Naive thymus-derived CD4-positive, alpha-beta T cell (primary cell): ENCODE measurements around the gene AFG3L2. TPM values are rescaled to one million over a fixed set of nuclear protein-coding genes. Genes with fewer than 3 reads are reported as not detected.

Source experiments
- ATAC-seq: fragments of 150-1000 bp; cut with Tn5 transposase; 2 replicates; pipeline ENCODE4 v1.10.0; 2021; ENCODE audit warnings: mild to moderate bottlenecking, moderate library complexity
- CTCF ChIA-PET: fragments of 350-600 bp; sonication (Branson Sonifier 250); formaldehyde crosslinking; loops from one replicate; lab custom pipeline; 2021; ENCODE audit warnings: antibody characterized with exemption; lab: Charles Lee
- POLR2A ChIA-PET: fragments of 350-600 bp; sonication (Branson Sonifier 250); formaldehyde crosslinking; loops from one replicate; lab custom pipeline; 2021; ENCODE audit warnings: antibody characterized with exemption, inconsistent platforms; lab: Charles Lee
- DNase-seq, 9 donors: peaks; one replicate each; pipeline versions ENCODE4 v3.0.0 to v3.0.0-alpha.2; 2020 to 2022; ENCODE audit warnings: mixed read lengths in 1 of 9
- H3K27ac ChIP-seq: one replicate; pipeline ENCODE4 v1.7.0; 2013; ENCODE audit warnings: mild to moderate bottlenecking, low read depth, low read length, moderate library complexity
- H3K27me3 ChIP-seq, 2 donors: one replicate each; pipeline ENCODE4 v1.7.0; 2013; ENCODE audit warnings: low read length in 2 of 2, mild to moderate bottlenecking in 2 of 2, moderate library complexity in 2 of 2; ENCODE audit not compliant: control insufficient read depth in 2 of 2, insufficient read depth in 2 of 2
- H3K36me3 ChIP-seq, 3 experiments: 1 replicate in 2 of 3; 2 replicates in 1 of 3; pipeline ENCODE4 v1.7.0; 2013; ENCODE audit warnings: low read length in 3 of 3, mild to moderate bottlenecking in 3 of 3, moderate library complexity in 1 of 3; ENCODE audit not compliant: insufficient read depth in 3 of 3, control insufficient read depth in 2 of 3
- H3K4me1 ChIP-seq, 2 donors: one replicate each; pipeline ENCODE4 v1.7.0; 2013; ENCODE audit warnings: low read length in 2 of 2, mild to moderate bottlenecking in 2 of 2, moderate library complexity in 1 of 2; ENCODE audit not compliant: control insufficient read depth in 2 of 2, insufficient read depth in 2 of 2
- H3K4me3 ChIP-seq: 2 replicates; pipeline ENCODE4 v1.7.0; 2013; ENCODE audit warnings: mild to moderate bottlenecking, low read length
- H3K9me3 ChIP-seq, 3 experiments: 1 replicate in 2 of 3; 2 replicates in 1 of 3; pipeline ENCODE4 v1.7.0; 2013; ENCODE audit warnings: low read length in 3 of 3; ENCODE audit not compliant: control insufficient read depth in 2 of 3
- H3K27ac Mint-ChIP-seq, 9 donors: one replicate each; pipeline ENCODE4 v1.8.0; 2020 to 2022; ENCODE audit warnings: mixed read lengths in 9 of 9, mild to moderate bottlenecking in 8 of 9, moderate library complexity in 5 of 9, inconsistent platforms in 2 of 9
- H3K27me3 Mint-ChIP-seq, 5 donors: one replicate each; pipeline ENCODE4 v1.8.0; 2021 to 2022; ENCODE audit warnings: mixed read lengths in 5 of 5, mild to moderate bottlenecking in 1 of 5
- H3K36me3 Mint-ChIP-seq, 5 donors: one replicate each; pipeline ENCODE4 v1.8.0; 2020 to 2022; ENCODE audit warnings: mixed read lengths in 5 of 5, mild to moderate bottlenecking in 3 of 5, inconsistent platforms in 1 of 5
- H3K4me1 Mint-ChIP-seq, 7 donors: one replicate each; pipeline ENCODE4 v1.8.0; 2020 to 2022; ENCODE audit warnings: mixed read lengths in 7 of 7, mild to moderate bottlenecking in 3 of 7, inconsistent platforms in 1 of 7
- H3K4me3 Mint-ChIP-seq, 10 donors: one replicate each; pipeline ENCODE4 v1.8.0; 2020 to 2022; ENCODE audit warnings: mild to moderate bottlenecking in 10 of 10, mixed read lengths in 10 of 10, moderate library complexity in 6 of 10, inconsistent platforms in 2 of 10
- H3K9me3 Mint-ChIP-seq, 11 donors: one replicate each; pipeline ENCODE4 v1.8.0; 2020 to 2022; ENCODE audit warnings: mixed read lengths in 11 of 11, mild to moderate bottlenecking in 4 of 11, inconsistent platforms in 1 of 11, moderate library complexity in 1 of 11
- intact Hi-C, 2 donors: fragments of 100-400 bp; cut with micrococcal nuclease; formaldehyde crosslinking; loops; one replicate each; pipeline ENCODE4 v1.15.1; 2023
- polyA plus RNA-seq, 2 donors: library from polyadenylated mRNA; unstranded; fragments of 300-500 nt; fragmentation: Illumina TruSeq; gene quantifications; one replicate each; pipeline ENCODE4 v1.2.3, GENCODE V29; 2021
- total RNA-seq, 6 experiments: library from RNA in 5 of 6; stranded (reverse) in 5 of 6; gene quantifications; 1 replicate in 5 of 6; 2 replicates in 1 of 6; pipeline ENCODE4 v1.2.3 and lab custom pipeline; 2021 to 2026

AFG3L2 gene
- total and polyA plus RNA-seq, 7 experiments from 2014 or later = 26.3 to 42.3 (median 32.0) TPM

- POLR2A ChIA-PET = interaction anchor here (0.6 kb wide), 1 partner anchor 308 kb away, joined by 3 read pairs; no protein-coding TSS in a partner anchor
- intact Hi-C loops = no loop called here
- H3K4me3 ChIP-seq = no peak overlapping the region
Observed at GRCh38 chr18:12345491-12346239, 31.4 kb downstream of the AFG3L2 start.

GRCh38 chr18:12342661-12343060 is 34.4 kb downstream of the AFG3L2 start:
- no peak overlapping the region for H3K27ac ChIP-seq
- DNase-seq (no peak), ATAC-seq (no peak)
- CTCF ChIA-PET = no interaction called here
- Mint-ChIP-seq H3K36me3 (peaks cover 13 to 62% (median 40%) of the 10 kb centered on the region in 5 donors), H3K4me1 (peaks cover 0 to 6% (median 0%) of the 10 kb centered on the region in 7 donors), H3K4me3 (no peak overlapping the region), H3K9me3 (peaks cover 0 to 2% (median 0%) of the 10 kb centered on the region in 11 donors), H3K27me3 (no peaks in the 10 kb centered on the region), H3K27ac (peak overlapping the region in 1 of 9 donors; percentile 33)
- H3K36me3 ChIP-seq = peaks cover 3 to 77% (median 6%) of the 10 kb centered on the region in 3 experiments
- no peak overlapping the region for H3K4me3 ChIP-seq
- no peaks in the 10 kb centered on the region for H3K4me1 ChIP-seq
- no peaks in the 10 kb centered on the region for H3K27me3 ChIP-seq
- intact Hi-C loops = no loop called here
- H3K9me3 ChIP-seq = no peaks in the 10 kb centered on the region
- POLR2A ChIA-PET = no interaction called here

More at GRCh38 chr18:12345491-12346239, 31.4 kb downstream of the AFG3L2 start:
- Mint-ChIP-seq H3K27me3 (no peaks in the 10 kb centered on the region), H3K36me3 (peaks cover 19 to 61% (median 46%) of the 10 kb centered on the region in 5 donors), H3K9me3 (peaks cover 0 to 2% (median 0%) of the 10 kb centered on the region in 11 donors), H3K4me3 (peak overlapping the region in 1 of 10 donors; percentile 45), H3K4me1 (peaks cover 0 to 6% (median 0%) of the 10 kb centered on the region in 7 donors), H3K27ac (peak overlapping the region in 3 of 9 donors; percentile 22 to 78 (median 33))
- DNase-seq (no peak), ATAC-seq (no peak)
- Histone ChIP-seq H3K27me3 (peaks cover 0 to 2% of the 10 kb centered on the region in 2 donors), H3K9me3 (no peaks in the 10 kb centered on the region), H3K4me1 (no peaks in the 10 kb centered on the region), H3K36me3 (peaks cover 9 to 77% (median 10%) of the 10 kb centered on the region in 3 experiments), H3K27ac (no peak overlapping the region)
- CTCF ChIA-PET = interaction anchor here (0.6 kb wide), 1 partner anchor 369 kb away, joined by 3 read pairs; no protein-coding TSS in a partner anchor

DNA sequence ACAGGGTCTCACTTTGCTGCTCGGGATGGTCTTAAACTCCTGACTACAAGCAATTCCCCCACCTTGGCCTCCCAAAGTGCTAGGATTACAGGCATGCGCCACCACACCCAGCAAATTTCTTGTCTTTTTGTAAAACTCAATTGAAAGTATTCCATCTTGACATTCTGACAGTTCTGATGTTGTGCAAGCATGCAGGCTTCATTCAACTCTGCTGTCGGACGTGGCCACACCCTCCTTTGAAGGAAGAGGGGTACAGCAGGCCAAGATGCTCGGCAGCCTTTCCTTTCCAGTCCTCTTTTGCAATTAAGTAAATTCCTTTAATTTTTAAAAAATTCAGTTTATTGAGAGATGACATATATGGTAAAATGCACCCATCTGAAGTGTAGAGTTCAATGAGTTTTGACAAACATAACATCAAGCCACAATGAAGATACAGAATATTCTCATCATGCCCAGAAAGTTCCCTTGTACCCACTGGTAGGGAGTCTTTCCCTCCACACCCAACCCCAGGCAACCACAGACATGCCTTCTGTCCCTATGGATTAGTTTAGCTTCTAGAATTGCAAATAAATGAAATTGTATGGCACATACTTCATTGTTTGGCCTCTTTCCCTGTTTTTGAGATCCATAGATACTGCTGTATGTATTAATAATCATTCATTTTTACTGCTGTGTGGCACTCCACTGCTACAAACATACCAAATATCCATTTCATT is 35.9 kb downstream of the AFG3L2 start:
- peaks cover 0 to 2% (median 0%) of the 10 kb centered on the region in 7 donors for H3K4me1 Mint-ChIP-seq
- DNase-seq = no peak
- Histone ChIP-seq H3K27me3 (no peaks in the 10 kb centered on the region), H3K4me1 (no peaks in the 10 kb centered on the region), H3K36me3 (peaks cover 2 to 77% (median 6%) of the 10 kb centered on the region in 3 experiments), H3K9me3 (no peaks in the 10 kb centered on the region), H3K27ac (no peak overlapping the region), H3K4me3 (no peak overlapping the region)
- no peak for ATAC-seq
- peaks cover 0 to 2% (median 0%) of the 10 kb centered on the region in 11 donors for H3K9me3 Mint-ChIP-seq
- POLR2A ChIA-PET = interaction anchor here (0.6 kb wide), 1 partner anchor 975 kb away, joined by 5 read pairs; no protein-coding TSS in a partner anchor
- CTCF ChIA-PET = interaction anchor here (0.6 to 1.0 kb wide), 2 partner anchors 12 to 1460 kb away, joined by 3 to 4 read pairs; no protein-coding TSS in a partner anchor
- intact Hi-C loops = no loop called here
- H3K4me3 Mint-ChIP-seq = no peak overlapping the region
- no peak overlapping the region for H3K27ac Mint-ChIP-seq
- peaks cover 14 to 65% (median 41%) of the 10 kb centered on the region in 5 donors for H3K36me3 Mint-ChIP-seq
- no peaks in the 10 kb centered on the region for H3K27me3 Mint-ChIP-seq

- H3K4me3 ChIP-seq = no peak overlapping the region
- H3K4me1 ChIP-seq = no peaks in the 10 kb centered on the region
- Mint-ChIP-seq H3K36me3 (peaks cover 13 to 66% (median 44%) of the 10 kb centered on the region in 5 donors), H3K27me3 (no peaks in the 10 kb centered on the region), H3K9me3 (no peaks in the 10 kb centered on the region), H3K4me1 (peaks cover 0 to 4% (median 0%) of the 10 kb centered on the region in 7 donors), H3K4me3 (no peak overlapping the region), H3K27ac (no peak overlapping the region)
- no peak overlapping the region for H3K27ac ChIP-seq
- no peaks in the 10 kb centered on the region for H3K9me3 ChIP-seq
- ATAC-seq (no peak), DNase-seq (no peak)
- no peaks in the 10 kb centered on the region for H3K27me3 ChIP-seq
- intact Hi-C loops = no loop called here
- POLR2A ChIA-PET = no interaction called here
- peaks cover 2 to 78% (median 6%) of the 10 kb centered on the region in 3 experiments for H3K36me3 ChIP-seq
- CTCF ChIA-PET = no interaction called here
Observed at GRCh38 chr18:12338382-12338781, 38.6 kb downstream of the AFG3L2 start.

DNA sequence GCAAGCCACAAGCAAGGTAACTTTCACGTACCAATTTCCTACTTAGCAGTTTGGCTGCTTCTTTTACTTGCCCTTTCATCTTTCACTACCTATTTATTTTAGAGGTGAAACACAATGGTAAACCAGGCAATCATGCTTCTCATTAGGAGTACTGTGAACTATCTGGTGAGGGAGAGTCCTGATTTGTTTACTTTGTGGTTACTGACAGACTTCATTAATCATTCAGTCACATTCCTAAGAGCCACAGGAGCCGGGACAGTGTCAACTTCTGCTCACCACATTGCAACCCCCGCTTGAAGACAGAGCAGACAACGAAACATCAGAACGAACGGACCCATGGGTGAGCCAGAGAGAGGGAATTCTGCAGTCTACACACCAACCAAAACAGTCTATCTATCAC is 40.1 kb downstream of the AFG3L2 start:
- Histone ChIP-seq H3K4me1 (no peaks in the 10 kb centered on the region), H3K36me3 (peaks cover 1 to 69% (median 2%) of the 10 kb centered on the region in 3 experiments), H3K9me3 (no peaks in the 10 kb centered on the region), H3K4me3 (no peak overlapping the region), H3K27me3 (no peaks in the 10 kb centered on the region), H3K27ac (no peak overlapping the region)
- intact Hi-C loops = no loop called here
- Mint-ChIP-seq H3K4me3 (no peak overlapping the region), H3K27me3 (no peaks in the 10 kb centered on the region), H3K4me1 (peaks cover 0 to 4% (median 0%) of the 10 kb centered on the region in 7 donors), H3K9me3 (no peaks in the 10 kb centered on the region), H3K36me3 (peaks cover 14 to 53% (median 31%) of the 10 kb centered on the region in 5 donors), H3K27ac (peak overlapping the region in 1 of 9 donors; percentile 26)
- ATAC-seq = no peak
- ChIA-PET CTCF (no interaction called here), POLR2A (no interaction called here)
- no peak for DNase-seq

GRCh38 chr18:12336171-12336613 is 40.8 kb downstream of the AFG3L2 start:
- Histone ChIP-seq H3K27ac (no peak overlapping the region), H3K27me3 (no peaks in the 10 kb centered on the region), H3K4me1 (no peaks in the 10 kb centered on the region), H3K9me3 (no peaks in the 10 kb centered on the region), H3K4me3 (no peak overlapping the region), H3K36me3 (peaks cover 0 to 63% (median under 1%) of the 10 kb centered on the region in 3 experiments)
- Mint-ChIP-seq H3K27ac (no peak overlapping the region), H3K4me1 (peaks cover 0 to 4% (median 0%) of the 10 kb centered on the region in 7 donors), H3K4me3 (no peak overlapping the region), H3K27me3 (no peaks in the 10 kb centered on the region), H3K9me3 (no peaks in the 10 kb centered on the region), H3K36me3 (peaks cover 14 to 55% (median 30%) of the 10 kb centered on the region in 5 donors)
- ATAC-seq = no peak
- ChIA-PET CTCF (no interaction called here), POLR2A (no interaction called here)
- intact Hi-C loops = no loop called here
- no peak for DNase-seq
